T47D (cell line): ENCODE results near the gene FAM193A.
"Not testable (repeated sequence)": the region's sequence is repeated elsewhere in the genome, so short reads cannot be mapped to it uniquely, and the experiment has no call there.

Source experiments
- DNase-seq, 2 experiments: peaks; one replicate each; pipeline versions ENCODE4 v3.0.0 to v3.0.0-alpha.2; 2011 to 2012; ENCODE audit warnings: low read depth in 1 of 2, low spot score in 1 of 2
- JUND ChIP-seq: IDR thresholded peaks from 2 replicates; pipeline ENCODE4 v1.6.1; 2012; ENCODE audit warnings: low read depth
- in situ Hi-C: cut with HindIII; loops from 2 replicates; pipeline ENCODE4 v1.10.0; 2016; ENCODE audit warnings: low sequenced_read_pairs, low pct_unique_long_range_greater_than_20kb

FAM193A gene

DNA sequence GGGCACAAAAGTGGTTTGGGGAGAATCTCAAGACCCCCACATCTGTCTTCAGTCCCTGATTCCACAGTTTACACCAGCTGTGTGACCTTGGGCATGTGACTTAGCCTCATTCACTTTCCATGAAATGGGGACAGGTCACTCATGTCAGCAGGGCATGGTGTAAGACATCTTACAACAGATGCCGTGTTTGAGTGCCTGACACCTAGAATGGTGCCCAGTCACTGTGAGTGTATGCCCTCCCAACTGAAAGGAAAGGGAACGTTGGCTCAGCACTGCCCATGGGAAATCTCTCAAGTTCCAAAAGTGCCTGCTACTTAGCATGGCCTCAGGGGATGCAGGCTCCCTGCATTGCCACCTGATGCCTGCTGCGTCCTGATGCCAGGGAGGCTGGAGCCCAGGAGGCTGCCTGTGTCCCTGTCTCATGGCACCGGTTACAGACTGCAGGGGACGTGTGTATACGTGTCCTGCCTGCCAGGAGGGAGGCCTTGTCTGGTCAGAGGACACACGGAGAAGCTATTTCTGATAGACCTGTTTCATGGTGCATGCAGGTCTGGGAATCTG is 35.3 kb upstream of the FAM193A start:
- no peak for TF ChIP-seq JUND
- no peak for DNase-seq
- in situ Hi-C loops = no loop called here

DNA sequence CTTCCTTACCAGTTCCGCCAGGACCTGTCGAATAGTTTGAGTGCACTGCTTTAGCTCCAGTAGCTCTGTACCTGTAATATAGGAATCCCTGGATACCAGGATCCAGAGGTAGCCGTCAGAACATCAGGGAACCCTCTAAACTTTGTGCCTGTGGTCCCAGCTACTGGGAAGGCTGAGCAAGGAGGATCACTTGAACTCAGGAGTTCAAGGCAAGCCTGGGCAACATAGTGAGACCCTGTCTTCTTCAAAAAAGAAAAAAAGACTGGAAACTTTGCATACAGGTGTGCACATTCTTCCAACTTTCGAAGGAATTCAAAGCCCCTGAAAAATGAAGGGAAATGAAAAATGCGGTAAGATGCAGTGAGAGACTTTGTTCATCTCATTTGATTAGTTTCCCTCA is 32.6 kb upstream of the FAM193A start:
- TF ChIP-seq JUND = no peak
- no peak for DNase-seq
- in situ Hi-C loops = no loop called here

GRCh38 chr4:2507259-2507658 is 29.2 kb upstream of the FAM193A start:
- in situ Hi-C loops = no loop called here
- no peak for TF ChIP-seq JUND
- no peak for DNase-seq

DNA sequence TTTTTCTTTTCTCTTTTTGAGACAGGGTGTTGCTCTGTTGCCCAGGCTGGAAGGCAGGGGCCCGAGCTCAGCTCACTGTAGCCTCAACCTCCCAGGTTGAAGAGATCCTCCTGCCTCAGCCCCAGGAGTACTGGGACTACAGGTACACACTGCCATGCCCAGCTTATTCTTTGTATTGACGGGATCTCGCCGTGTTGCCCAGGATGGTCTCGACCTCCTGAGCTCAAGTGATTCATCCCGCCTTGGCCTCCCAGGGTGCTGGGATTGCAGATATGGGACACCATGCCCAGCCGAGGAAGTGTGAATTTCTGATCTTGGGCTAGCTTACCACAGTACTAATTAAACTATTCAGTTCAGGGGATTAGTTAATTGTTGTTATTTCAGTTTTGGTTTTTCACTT is 28.6 kb upstream of the FAM193A start:
- no peak for DNase-seq
- in situ Hi-C loops = no loop called here
- TF ChIP-seq JUND = no peak

DNA sequence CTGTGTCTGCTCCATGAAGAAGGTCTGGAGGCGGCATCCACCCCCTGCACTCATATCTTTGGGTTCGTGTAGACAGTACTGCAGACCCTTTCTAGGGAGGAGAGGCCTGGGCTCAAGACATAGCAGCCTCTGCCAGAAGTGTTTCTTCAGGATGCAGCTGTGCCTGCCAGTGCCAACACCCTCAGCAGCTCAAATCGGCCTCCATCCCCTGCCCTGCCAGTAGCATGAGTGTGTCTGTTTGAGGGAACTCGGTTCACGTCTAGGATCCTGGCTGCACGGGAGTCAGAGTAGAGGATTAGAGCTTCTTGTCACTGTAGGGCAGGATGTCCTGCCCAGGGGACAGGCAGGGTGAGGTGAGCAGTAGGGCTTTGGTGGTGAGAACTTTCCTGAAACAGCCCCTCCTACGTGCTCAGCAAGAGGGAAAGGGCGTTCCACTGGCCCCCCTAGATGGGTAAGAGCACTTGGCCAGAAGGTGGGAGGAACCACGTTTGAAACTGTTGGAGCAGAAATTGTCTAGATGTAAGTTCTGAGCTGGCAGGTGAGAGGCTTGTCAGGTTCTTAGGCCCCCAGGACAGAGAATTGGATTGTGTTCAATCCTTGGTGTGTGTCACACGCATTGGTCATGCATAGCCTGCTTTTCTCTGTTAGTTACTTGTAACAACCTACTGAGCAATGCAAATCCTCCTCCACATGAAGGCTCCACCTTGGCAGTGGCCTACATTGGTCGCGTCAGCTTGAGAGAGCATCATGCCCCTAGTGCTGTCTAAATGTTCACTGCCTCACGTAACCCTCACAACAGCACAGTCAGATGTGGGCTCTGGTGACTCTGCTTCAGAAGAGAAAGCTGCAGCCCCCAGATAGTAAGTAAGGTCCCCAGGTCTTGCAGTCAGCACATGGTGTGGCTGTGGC is 25.8 kb upstream of the FAM193A start:
- in situ Hi-C loops = no loop called here
- DNase-seq = no peak
- no peak for TF ChIP-seq JUND

DNA sequence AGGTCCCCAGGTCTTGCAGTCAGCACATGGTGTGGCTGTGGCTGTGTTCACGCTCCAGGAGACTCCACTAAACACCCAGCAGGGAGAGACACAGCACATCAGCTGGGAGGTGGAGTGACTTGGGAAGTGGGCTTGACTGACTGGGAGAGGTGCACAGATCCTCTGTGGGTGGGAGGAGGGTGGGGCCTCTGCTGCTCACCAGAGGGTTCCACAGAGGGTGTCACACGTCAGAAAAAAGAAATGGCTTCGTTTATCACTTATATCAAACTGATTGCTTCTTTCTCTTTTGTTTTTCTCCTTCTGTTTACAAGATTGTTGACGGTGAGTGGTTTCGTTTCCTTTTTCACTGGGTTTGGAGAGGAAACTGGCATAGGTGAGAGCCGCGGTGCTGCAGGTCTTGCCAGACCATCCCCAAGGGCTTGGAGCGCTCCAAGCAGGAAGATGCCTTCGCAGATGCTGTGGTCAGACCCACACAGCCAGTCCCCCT is 24.8 kb upstream of the FAM193A start:
- no peak for TF ChIP-seq JUND
- in situ Hi-C loops = no loop called here

GRCh38 chr4:2512396-2513135 is 23.9 kb upstream of the FAM193A start:
- TF ChIP-seq JUND = no peak
- in situ Hi-C loops = no loop called here
- DNase-seq = no peak

More for the DNA sequence above, 24.8 kb upstream of the FAM193A start:
- no peak for DNase-seq

DNA sequence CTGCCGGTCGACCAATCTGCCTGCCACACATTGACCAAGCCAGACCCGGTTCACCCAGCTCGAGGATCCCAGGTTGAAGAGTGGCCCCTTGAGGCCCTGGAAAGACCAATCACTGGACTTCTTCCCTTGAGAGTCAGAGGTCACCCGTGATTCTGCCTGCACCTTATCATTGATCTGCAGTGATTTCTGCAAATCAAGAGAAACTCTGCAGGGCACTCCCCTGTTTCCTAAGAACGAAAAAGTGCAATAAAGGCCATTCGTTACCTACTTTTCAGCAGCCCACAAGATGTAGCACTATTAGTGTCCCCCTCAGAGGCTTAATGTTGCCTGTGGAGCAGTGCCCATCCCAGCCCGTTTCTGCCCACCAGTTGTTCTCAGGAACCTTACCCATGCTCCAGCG is 22.3 kb upstream of the FAM193A start:
- in situ Hi-C loops, DNase-seq: not testable (repeated sequence)

GRCh38 chr4:2514944-2515343 is 21.5 kb upstream of the FAM193A start:
- in situ Hi-C loops, DNase-seq: not testable (repeated sequence)

- in situ Hi-C loops = no loop called here
- no peak for TF ChIP-seq JUND
Observed at GRCh38 chr4:2515830-2516550, 20.5 kb upstream of the FAM193A start.

GRCh38 chr4:2516635-2517034 is 19.8 kb upstream of the FAM193A start:
- no peak for DNase-seq
- TF ChIP-seq JUND = no peak
- in situ Hi-C loops = no loop called here

More at GRCh38 chr4:2515830-2516550, 20.5 kb upstream of the FAM193A start:
- DNase-seq = no peak

DNA sequence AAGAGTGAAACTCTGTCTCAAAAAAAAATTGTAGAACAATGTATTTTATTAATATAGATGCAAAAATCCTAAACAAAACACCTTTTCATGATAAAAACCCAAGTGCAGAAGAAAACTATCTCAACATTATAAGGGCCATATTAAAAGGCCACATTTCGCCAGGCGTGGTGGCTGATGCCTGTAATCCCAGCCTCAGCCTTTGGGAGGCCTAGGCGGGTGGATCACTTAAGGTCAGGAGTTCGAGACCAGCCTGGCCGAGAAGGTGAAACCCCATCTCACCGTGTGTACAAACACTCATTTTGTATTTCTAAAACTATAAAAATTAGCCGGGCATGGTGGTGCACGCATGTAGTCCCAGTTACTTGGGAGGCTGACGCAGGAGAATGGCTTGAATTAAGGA is 9.9 kb upstream of the FAM193A start:
- in situ Hi-C loops = no loop called here
- DNase-seq = no peak
- no peak for TF ChIP-seq JUND
